HG03060 (cell line): ENCODE measurements around the gene ALG6.

Experiments used
- ATAC-seq: cut with Tn5 transposase; IDR thresholded peaks from one replicate; pipeline ENCODE4 v1.9.1; 2021; ENCODE audit warnings: low read depth, moderate number of reproducible peaks; ENCODE audit not compliant: unreplicated experiment

Gene ALG6

DNA sequence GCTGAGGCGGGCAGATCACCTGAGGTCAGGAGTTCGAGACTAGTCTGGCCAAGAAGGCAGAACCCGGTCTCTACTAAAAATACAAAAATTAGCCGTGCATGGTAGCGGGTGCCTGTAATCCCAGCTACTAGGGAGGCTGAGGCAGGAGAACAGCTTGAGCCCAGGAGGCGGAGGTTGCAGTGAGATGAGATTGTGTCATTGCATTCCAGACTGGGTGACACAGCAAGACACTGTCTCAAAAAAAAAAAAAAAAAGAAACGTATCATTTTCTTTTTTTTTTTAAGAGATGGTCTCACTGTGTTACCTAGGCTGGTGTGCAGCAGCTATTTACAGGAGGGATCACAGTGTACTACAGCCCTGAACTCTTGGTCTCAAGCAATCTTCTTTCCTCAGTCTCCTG lies 108.3 kb downstream of the ALG6 start:
- no peak for ATAC-seq

DNA sequence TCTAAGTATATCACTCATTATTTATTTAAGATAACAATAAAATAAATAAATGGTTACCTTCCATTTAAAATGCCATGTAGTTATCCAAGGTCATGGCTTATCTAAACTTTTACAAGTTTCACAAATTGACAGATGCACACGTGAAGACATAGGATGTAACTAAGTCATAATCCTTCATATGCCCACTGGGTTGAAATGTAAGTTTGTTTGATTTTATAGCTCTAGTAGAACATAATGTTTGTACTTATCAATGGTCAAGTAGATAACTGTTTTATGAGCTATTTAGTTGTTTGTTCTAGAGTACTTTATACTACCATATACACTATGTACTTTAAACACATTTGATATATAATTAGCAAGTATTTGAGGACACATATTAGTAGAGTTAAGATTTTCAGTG lies 112.6 kb downstream of the ALG6 start:
- ATAC-seq = no peak

DNA sequence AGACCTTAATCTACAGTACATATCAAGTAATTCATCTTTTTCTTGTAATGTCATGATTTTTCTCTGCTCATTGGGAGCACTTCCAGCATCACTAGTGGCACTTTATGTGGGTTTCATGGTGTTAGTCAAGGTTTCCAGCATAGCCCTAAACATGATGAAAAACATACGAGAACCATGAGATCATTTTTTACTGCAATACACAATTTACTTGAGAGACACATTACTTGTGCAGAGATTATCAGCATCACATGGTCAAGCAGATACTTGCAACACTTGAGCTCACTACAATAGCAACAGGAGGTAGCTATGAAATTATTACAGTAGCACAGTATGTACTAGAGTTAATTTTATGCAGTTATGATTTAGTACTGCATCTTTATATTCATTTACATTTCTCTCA lies 119.2 kb downstream of the ALG6 start:
- no peak for ATAC-seq

DNA sequence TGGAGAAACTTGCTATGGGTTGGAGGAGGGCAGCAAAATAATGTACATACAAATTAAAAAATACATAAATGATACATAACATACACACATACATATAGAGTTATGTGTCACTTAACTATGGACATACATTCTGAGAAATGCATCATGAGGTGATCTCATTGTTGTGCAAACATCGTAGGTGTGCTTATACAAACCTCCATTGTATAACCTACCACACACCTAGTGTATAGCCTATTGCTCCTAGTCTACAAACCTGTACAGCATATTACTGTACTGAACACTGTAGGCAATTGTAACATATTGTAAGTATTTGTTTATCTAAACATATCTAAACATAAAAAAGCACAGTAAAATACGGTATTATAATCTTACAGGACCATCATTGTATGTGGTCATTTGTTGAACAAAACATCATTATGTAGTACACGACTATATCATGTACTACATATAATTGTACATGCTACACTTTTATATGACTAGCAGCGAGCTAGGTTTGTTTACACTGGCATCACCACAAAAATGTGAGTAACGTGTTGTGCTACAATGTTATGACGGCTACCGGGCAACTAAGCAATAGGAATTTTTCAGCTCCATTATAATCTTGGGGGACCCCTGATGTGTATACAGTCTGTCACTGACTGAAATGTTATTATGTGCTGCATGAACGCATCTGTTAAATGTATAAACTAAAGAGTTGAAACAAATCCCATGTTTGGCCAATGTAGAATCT lies 120.1 kb downstream of the ALG6 start:
- no peak for ATAC-seq
